NCI-H510A treated with DMSO at 0.1 percent for 48 hours (cell line): Measurements from ENCODE around the gene CLDN9.

Source experiments
- DNase-seq: peaks from one replicate; lab custom pipeline; 2025; lab: John Stamatoyannopoulos, UW

The CLDN9 gene

DNA sequence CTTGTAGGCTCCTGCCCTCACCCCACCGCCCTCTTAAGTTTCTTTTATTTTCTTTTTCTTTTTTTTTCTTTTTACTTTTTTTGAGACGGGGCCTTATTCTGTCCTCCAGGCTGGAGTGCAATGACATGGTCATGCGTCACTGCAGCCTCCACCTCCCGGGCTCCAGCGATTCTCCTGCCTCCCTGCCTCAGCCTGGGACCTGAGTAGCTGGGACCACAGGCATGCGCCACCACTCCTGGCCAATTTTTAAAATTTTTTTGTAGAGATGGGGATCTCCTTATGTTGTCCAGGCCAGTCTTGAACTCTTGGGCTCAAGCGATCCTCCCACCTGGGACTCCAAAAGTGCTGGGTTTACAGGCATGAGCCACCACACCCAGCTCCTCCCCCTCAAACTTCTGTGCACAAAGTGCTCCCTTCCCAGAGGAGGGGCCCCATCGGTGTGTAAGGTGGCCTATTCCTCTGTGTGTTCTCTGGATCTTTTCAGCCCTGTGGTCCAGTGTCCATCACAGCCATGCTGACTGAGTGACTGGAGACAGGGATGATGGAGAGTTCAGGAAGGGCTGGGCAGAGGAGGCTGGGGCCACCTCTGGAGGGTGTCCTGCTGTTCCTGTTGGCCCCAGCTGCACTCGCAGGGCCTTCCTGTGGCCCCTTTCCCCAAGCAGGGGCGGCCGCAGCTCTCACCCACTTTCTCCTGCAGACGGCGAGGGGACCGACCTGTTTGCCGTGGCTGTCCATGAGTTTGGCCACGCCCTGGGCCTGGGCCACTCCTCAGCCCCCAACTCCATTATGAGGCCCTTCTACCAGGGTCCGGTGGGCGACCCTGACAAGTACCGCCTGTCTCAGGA is 43.8 kb downstream of the CLDN9 start:
- no peak for DNase-seq

- no peak for DNase-seq
Observed at GRCh38 chr16:3057181-3058138, 44.7 kb downstream of the CLDN9 start.

- no peak for DNase-seq
Observed at GRCh38 chr16:3058139-3059030, 45.7 kb downstream of the CLDN9 start.

- DNase-seq: peak; percentile 25
Observed at GRCh38 chr16:3059041-3059722, 46.5 kb downstream of the CLDN9 start.

DNA sequence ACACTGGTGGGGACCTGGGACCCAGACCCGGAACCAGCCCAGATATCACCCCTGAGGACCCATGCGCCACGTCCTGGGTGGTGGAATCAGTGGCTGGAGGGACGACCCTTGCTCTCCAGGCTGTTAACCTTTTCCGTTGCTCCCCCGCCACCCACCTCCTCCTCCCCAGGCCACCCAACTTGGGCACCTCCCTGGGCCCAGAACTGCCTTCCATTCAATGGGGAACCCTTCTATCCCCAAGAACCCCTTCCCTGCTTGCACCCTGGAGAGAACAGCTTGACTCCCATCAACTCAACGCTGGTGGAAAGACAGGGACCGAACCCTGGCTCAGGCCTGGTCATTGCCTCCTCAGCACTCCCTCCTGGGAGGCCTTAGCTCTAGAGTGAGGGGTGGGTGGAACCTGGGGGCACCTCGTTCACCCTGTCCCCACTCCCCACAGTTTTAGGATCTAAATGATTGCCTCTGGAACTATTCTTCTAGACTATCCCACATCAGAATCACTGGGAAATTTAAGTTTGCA is 47.1 kb downstream of the CLDN9 start:
- no peak for DNase-seq

GRCh38 chr16:3060339-3061127 is 47.8 kb downstream of the CLDN9 start:
- DNase-seq: no peak

DNA sequence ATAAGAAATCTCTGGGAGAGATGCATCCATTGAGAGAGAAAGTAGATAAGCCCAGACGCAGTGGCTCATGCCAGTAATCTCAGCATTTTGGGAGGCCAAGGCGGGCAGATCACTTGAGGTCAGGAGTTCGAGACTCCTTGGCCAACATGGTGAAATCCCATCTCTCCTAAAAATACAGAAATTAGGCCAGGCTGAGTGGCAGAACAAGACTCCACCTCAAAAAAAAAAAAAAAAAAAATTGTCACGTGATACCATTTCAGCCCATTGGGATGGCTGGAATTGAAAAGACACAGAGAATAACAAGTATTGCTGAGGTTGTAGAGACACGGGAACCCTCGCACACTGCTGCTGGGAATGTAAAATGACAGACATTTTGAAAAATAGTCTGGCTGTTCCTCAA is 49.8 kb downstream of the CLDN9 start:
- DNase-seq: no peak

DNA sequence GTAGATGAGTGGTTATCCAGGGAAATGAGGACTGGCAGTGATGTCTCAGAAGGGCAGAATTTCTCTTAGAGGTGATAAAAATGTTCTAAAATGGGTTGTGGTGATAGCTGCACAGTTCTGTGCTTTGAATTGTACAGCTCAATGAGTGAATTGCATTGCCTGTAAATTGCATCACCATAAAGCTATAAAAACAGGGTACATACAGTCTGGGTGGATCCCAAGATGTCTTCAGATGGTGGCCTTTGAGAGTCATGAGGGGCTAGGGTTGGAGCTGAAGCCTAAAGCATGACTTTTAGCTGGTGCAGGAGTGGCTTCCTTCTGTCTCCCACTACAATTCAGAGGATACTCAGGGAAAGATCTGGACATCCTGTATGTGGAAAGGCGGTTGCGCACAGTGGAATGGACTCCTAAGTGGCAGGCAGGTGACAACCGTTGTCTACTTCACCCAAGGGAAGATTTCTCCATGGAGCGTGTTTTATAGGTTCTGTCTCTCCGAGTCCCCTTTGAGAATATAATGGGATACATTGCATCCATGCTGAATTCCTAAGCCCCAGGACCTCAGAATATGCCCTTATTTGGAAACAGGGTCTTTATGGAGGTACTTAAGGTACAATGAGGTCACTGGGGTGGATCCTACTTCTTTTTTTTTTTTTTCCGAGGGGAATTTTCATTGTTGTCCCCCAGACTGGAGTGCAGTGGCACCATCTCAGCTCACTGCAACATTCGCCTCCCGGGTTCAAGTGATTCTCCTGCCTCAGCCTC is 51.1 kb downstream of the CLDN9 start:
- no peak for DNase-seq
